Tongue (tissue), 2 donors: ENCODE results near the gene PIP4P1. TPM values are rescaled to one million over a fixed set of nuclear protein-coding genes. Genes with fewer than 3 reads are reported as not detected.
A peak's percentile ranks its signal among the peaks of the same experiment; 100 is the strongest.

Experiments
- DNase-seq: peaks from one replicate; pipeline ENCODE4 v3.0.0-alpha.2; 2015
- total RNA-seq: library from RNA; depleted of rRNA; stranded (reverse); fragments of >200 nt; gene quantifications from one replicate; pipeline ENCODE4 v1.2.3, GENCODE V29; 2014

PIP4P1 gene
- total RNA-seq, 1 donor from 2014 or later, result 19.5 TPM

DNA sequence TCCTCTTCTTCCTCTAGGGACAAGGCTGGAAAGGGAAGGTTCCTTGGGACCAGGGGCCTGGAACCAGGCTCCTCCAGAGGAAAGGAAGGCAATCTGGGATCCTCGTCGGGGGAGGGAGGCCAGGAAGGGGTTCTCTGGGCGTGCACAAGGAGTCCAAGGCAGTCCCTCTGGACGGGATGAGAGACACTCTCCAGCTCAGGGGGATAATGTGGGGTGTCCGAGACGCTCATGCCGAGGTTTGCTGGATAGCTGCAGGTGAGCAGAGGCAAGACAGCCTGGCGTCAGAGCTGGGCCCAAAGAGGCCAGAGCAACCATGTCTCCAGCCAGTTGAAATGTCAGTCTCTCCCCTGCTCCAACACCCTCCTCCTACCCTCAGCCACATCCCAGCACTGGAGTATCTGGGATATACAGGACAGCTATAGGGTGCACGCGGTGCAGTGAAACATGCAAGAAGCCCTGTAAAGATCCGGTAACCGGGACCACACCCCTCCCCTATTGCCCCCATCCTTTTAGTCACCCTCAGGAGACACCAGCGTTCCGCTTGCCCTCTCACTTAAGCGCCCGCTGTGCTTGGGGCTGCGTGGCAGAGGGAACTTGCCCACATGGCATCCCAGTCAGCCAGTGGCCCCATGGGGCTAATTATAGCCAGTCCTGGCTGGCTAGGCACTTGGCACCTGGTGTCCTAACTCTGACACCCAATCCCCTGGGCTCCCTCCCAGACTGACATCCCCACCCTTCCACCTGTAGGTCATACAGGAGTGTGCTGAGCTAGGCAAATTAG, 25.5 kb downstream of the PIP4P1 start, which contains the start of gene KLHL33:
TSS of gene KLHL33 (minus strand) at position 585 of the 781 bp plus-strand sequence. CDS start at position 230, 355 bp downstream.
- DNase-seq, result no peak

- peak; percentile 66 for DNase-seq
Measured at GRCh38 chr14:20434701-20435581, 26.3 kb downstream of the PIP4P1 start.

- DNase-seq, result no peak
Measured at GRCh38 chr14:20429801-20430669, 31.2 kb downstream of the PIP4P1 start.

- no peak for DNase-seq
Measured at GRCh38 chr14:20428802-20429201, 32.4 kb downstream of the PIP4P1 start.

GRCh38 chr14:20428010-20428365, 33.2 kb downstream of the PIP4P1 start:
- no peak for DNase-seq

GRCh38 chr14:20427231-20428009, 33.8 kb downstream of the PIP4P1 start:
- DNase-seq, result no peak

DNA sequence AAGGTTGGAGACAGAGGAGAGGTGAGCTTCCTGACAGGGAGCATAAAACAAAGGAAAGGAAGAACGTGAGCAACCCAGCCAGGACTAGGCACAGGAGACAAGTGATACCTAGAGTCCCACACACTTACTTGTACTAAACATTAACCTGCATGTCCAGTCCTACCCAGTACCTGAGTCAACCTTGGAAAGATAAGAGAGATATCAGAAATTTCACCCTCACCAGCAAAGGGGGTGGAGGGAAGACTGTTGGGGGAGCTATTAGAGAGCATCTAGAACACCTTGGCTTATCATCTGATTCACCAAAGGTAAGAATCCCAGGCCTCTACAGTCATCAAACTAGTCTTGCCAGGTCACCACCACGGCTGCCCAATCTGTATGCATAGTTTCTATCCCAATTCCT, 36.4 kb downstream of the PIP4P1 start:
- no peak for DNase-seq

- DNase-seq, result no peak
Measured at GRCh38 chr14:20422886-20423285, 38.3 kb downstream of the PIP4P1 start.

- no peak for DNase-seq
Measured at GRCh38 chr14:20421267-20421666, 40.0 kb downstream of the PIP4P1 start.

DNA sequence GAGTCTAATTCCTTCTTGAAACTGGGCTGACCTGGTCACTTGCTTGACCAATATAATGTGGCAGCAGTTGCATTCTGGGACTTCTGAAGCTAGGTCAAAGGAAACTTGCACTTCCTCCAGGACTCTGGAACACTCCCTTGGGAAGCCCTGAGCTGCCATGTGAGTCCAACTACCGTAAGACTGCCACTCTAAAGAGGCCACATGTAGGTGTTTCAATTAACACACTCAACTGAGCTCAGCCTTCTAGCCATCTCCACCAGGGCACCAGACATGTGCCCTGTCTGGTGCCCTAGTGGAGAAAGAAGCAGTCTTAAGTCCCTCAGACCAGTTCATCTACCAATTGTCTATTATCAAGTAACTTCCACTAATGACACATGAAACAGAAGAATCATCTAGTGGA, 41.8 kb downstream of the PIP4P1 start:
- DNase-seq, result no peak

- no peak for DNase-seq
Measured at GRCh38 chr14:20418501-20418909, 42.7 kb downstream of the PIP4P1 start.

- no peak for DNase-seq
Measured at GRCh38 chr14:20417250-20418186, 43.7 kb downstream of the PIP4P1 start.

DNA sequence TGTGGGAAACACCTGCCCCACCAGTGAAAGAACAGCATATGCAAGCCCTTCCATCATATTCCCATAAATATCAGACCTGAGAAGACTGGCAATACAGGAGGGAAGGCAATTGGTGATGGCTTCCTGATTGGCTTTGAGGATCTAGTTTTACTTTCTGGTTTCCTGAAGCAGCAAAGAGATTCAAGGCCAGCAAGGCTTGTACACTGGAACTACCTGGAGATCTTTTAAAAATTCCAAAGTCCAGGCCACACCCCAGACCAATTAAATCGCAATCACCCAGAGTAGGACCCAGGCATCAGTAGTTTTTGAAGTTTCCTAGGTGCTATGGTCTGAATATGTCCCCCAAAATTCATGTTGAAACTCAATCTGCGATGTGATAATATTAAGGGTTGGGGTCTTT, 45.0 kb downstream of the PIP4P1 start:
- DNase-seq, result no peak

DNA sequence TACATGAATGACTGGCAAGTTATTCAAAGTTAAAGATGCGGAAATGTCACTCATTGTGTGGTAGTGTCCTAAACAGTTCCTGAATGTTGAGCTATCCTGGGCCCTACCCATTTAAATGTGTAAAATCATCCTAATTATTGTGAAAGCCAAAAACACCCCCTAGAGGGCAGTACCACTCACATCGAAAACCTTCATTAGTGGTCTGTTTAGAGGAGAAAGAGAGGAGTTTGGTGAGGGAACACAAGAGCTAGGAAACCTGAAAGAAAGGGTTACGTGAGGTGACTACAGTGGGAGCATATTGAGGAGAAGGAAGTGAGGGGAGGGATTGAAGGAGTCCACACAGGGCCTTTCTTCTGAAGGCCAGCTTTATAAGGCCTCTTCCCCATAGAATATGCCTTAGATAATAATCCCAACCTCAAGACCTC, 45.4 kb downstream of the PIP4P1 start:
- DNase-seq, result peak; percentile 51

DNA sequence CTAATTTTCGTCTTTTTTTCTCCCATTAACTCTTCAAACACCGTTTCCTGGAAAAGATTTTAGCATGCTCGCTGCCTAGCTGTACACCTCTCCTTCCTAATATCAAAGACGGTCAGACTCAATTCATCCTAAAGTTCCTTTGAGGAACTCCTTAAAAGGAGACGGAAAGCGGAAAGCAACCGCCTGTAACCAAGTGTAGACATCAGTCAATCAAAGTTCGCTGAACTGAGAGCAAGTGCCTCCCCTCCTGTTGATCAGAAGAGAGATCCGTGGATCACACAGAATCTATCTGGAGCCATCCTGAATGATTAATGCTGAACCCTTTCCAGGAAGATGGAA, 47.5 kb downstream of the PIP4P1 start:
- no peak for DNase-seq

- peak; percentile 95 for DNase-seq
Measured at GRCh38 chr14:20412876-20413743, 48.1 kb downstream of the PIP4P1 start, which contains the start of gene TEP1. TSS of gene TEP1 (minus strand) at chr14:20413501. CDS start at chr14:20408439, 5,062 bp downstream.

GRCh38 chr14:20412411-20412810, 48.8 kb downstream of the PIP4P1 start:
- peak; percentile 25 for DNase-seq

DNA sequence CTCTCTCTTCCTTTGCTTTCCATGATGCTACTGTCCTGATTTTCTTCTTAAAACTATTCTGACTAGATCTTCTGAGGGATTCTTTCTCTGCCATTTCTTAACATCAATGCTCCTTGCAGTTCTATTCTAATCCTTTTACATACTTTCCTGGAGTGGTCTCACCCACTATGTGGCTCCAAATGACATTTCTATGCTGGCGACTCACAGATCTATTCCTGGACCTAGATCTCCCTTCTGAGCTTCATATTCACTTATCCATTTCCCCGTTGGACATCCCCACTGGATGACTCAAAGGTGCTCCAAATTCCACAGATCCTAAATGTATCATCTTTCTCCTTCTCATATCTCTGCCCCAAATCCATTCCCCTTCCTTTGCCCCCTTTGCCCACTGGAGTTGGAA, 52.0 kb downstream of the PIP4P1 start:
- peak; percentile 46 for DNase-seq
